GM12878 (cell line): ENCODE measurements around the gene SMOC2. TPM values are rescaled to one million over a fixed set of nuclear protein-coding genes. Genes with fewer than 3 reads are reported as not detected.

ENCODE experiments used
- ATAC-seq: fragments of 200-7000 bp; cut with Tn5 transposase; 3 replicates; pipeline ENCODE4 v1.9.1; 2020; ENCODE audit warnings: mild to moderate bottlenecking, moderate library complexity
- BruUV-seq: library from RNA; stranded (reverse); fragments of 400-500 nt; replicated peaks from 2 replicates; lab custom pipeline; 2021; lab: Mats Ljungman, UMichigan
- CTCF ChIA-PET: fragments of 300-600 bp; sonication (Branson Sonifier 250); formaldehyde crosslinking; extraction: SDS; loops from one replicate; lab custom pipeline; 2021; ENCODE audit warnings: inconsistent platforms; lab: Yijun Ruan, JAX
- POLR2A ChIA-PET: fragments of 350-600 bp; formaldehyde crosslinking; extraction: SDS; loops from one replicate; lab custom pipeline; 2021; ENCODE audit warnings: inconsistent platforms; lab: Charles Lee
- RAD21 ChIA-PET: fragments of 300-600 bp; sonication (Branson Sonifier 250); formaldehyde crosslinking; loops from one replicate; lab custom pipeline; 2023; ENCODE audit warnings: antibody characterized with exemption; ENCODE audit not compliant: unreplicated experiment; lab: Charles Lee
- SMC1A ChIA-PET: fragments of 300-600 bp; sonication (Branson Sonifier 250); formaldehyde crosslinking; loops from one replicate; lab custom pipeline; 2023; ENCODE audit not compliant: unreplicated experiment, uncharacterized antibody; lab: Charles Lee
- DNase-seq: peaks from one replicate; pipeline ENCODE4 v3.0.0-alpha.2; 2011; ENCODE audit warnings: low read depth, low spot score
- FAIRE-seq: peaks from 3 replicates; lab custom pipeline; 2011; peaks lifted over from hg19 to GRCh38; lab: Jason Lieb, UNC
- H2AFZ ChIP-seq: 2 replicates; pipeline ENCODE4 v1.6.0; 2011; ENCODE audit warnings: low read depth, low read length, control low read depth; ENCODE audit not compliant: control insufficient read depth
- H3K27ac ChIP-seq: 2 replicates; pipeline ENCODE4 v1.5.1; 2011; ENCODE audit warnings: control low read depth; ENCODE audit not compliant: control insufficient read depth, insufficient read depth
- H3K27me3 ChIP-seq, 2 experiments: replicated peaks in 1 of 2; 2 replicates each; pipeline versions ENCODE4 v1.6.0 to v1.6.1; 2011; ENCODE audit warnings: low read length in 1 of 2; ENCODE audit not compliant: control insufficient read depth in 2 of 2, insufficient read depth in 2 of 2
- H3K36me3 ChIP-seq, 2 experiments: 2 replicates each; pipeline ENCODE4 v1.5.1; 2011; ENCODE audit warnings: low read length in 1 of 2; ENCODE audit not compliant: control insufficient read depth in 2 of 2, insufficient read depth in 2 of 2
- H3K4me1 ChIP-seq: 2 replicates; pipeline ENCODE4 v1.6.1; 2011; ENCODE audit warnings: mild to moderate bottlenecking, low read length, moderate library complexity, mixed read lengths; ENCODE audit not compliant: control insufficient read depth, insufficient read depth
- H3K4me2 ChIP-seq: 2 replicates; pipeline ENCODE4 v1.6.0; 2011; ENCODE audit warnings: control low read depth; ENCODE audit not compliant: control insufficient read depth, insufficient read depth
- H3K4me3 ChIP-seq: fragments of 200-600 bp; sonication (generic); 2 replicates; pipeline ENCODE4 v1.5.1; 2016
- H3K79me2 ChIP-seq: 2 replicates; pipeline ENCODE4 v1.6.0; 2011; ENCODE audit warnings: low read length; ENCODE audit not compliant: control insufficient read depth, insufficient read depth
- H3K9ac ChIP-seq: 2 replicates; pipeline ENCODE4 v1.8.0; 2011; ENCODE audit warnings: low read length, control low read depth, mixed read lengths; ENCODE audit not compliant: control insufficient read depth, insufficient read depth
- H3K9me3 ChIP-seq: replicated peaks from 3 replicates; pipeline ENCODE4 v1.5.1; 2011; ENCODE audit warnings: mild to moderate bottlenecking, low read length; ENCODE audit not compliant: control insufficient read depth, insufficient read depth
- H4K20me1 ChIP-seq: 2 replicates; pipeline ENCODE4 v1.6.0; 2011; ENCODE audit not compliant: control insufficient read depth, insufficient read depth
- ATF7 ChIP-seq: fragments of 450-650 bp; IDR thresholded peaks from 2 replicates; pipeline ENCODE4 v1.6.1; 2016; ENCODE audit warnings: low read depth, mild to moderate bottlenecking
- ESRRA ChIP-seq: IDR thresholded peaks from 2 replicates; pipeline ENCODE4 v1.6.1; 2012; ENCODE audit warnings: mild to moderate bottlenecking, low read length, improper control_type of control experiment
- IRF4 ChIP-seq: IDR thresholded peaks from 2 replicates; pipeline ENCODE4 v1.6.1; 2011; ENCODE audit warnings: low read depth, low read length
- KDM1A ChIP-seq: fragments of 200-600 bp; sonication (generic); IDR thresholded peaks from 2 replicates; pipeline ENCODE4 v1.6.1; 2016; ENCODE audit warnings: borderline replicate concordance
- MTA3 ChIP-seq: IDR thresholded peaks from 2 replicates; pipeline ENCODE4 v1.6.1; 2012; ENCODE audit warnings: low read length, inconsistent platforms, borderline replicate concordance
- POLR2AphosphoS5 ChIP-seq: IDR thresholded peaks from 2 replicates; pipeline ENCODE4 v1.6.1; 2011; ENCODE audit warnings: mild to moderate bottlenecking, low read length, inconsistent platforms
- RBBP5 ChIP-seq: fragments of 200-600 bp; sonication (generic); conservative IDR thresholded peaks from 2 replicates; pipeline ENCODE4 v1.6.1; 2016
- SMC3 ChIP-seq: IDR thresholded peaks from 2 replicates; pipeline ENCODE4 v1.6.1; 2011; ENCODE audit warnings: low read length, improper control_type of control experiment, borderline replicate concordance
- SPI1 ChIP-seq: IDR thresholded peaks from 2 replicates; pipeline ENCODE4 v1.6.1; 2011; ENCODE audit warnings: low read depth, mild to moderate bottlenecking, low read length, moderate library complexity, borderline replicate concordance; ENCODE audit not compliant: insufficient read depth
- ZBED1 ChIP-seq: IDR thresholded peaks from 2 replicates; pipeline ENCODE4 v1.6.1; 2016; ENCODE audit warnings: borderline replicate concordance
- ZNF217 ChIP-seq: fragments of 450-650 bp; IDR thresholded peaks from 2 replicates; pipeline ENCODE4 v1.6.1; 2017; ENCODE audit warnings: antibody characterized with exemption, mild to moderate bottlenecking
- ZSCAN29 ChIP-seq: fragments of 450-650 bp; IDR thresholded peaks from 2 replicates; pipeline ENCODE4 v1.6.1; 2017; ENCODE audit warnings: mild to moderate bottlenecking, moderate library complexity
- WGBS: methylation state at CpG from one replicate; pipeline ENCODE4 v1.1.6; 2016; ENCODE audit warnings: low lambda C conversion rate; ENCODE audit not compliant: insufficient replicate concordance, insufficient coverage; ENCODE audit errors: missing lambda C conversion rate; 5-methylcytosine and 5-hydroxymethylcytosine counted together
- in situ Hi-C: fragments of 300-500 bp; cut with MboI; formaldehyde crosslinking; loops from 9 replicates; pipeline ENCODE4 v1.14.3; 2018; ENCODE audit warnings: mixed read lengths
- intact Hi-C: fragments of 100-400 bp; cut with micrococcal nuclease; formaldehyde crosslinking; loops from one replicate; pipeline ENCODE4 v1.14.2; 2022; ENCODE audit not compliant: unreplicated experiment
- polyA plus RNA-seq, 11 experiments: library from polyadenylated mRNA; depleted of rRNA in 4 of 11; unstranded in 6 of 11; stranded (reverse) in 5 of 11; fragments of >200 nt; fragmentation: Nextera tagmentation in 4 of 11; fragmentation: Illumina TruSeq in 1 of 11; extraction: Ambion mirVana in 4 of 11; extraction: Trizol in 1 of 11; gene quantifications; 1 replicate in 1 of 11; 2 replicates in 10 of 11; pipeline versions ENCODE4 v1.2.1 to v1.2.3, GENCODE V29; 2011 to 2016; ENCODE audit warnings: inconsistent platforms in 2 of 11, missing spikeins in 2 of 11, low read depth in 1 of 11
- total RNA-seq, 4 experiments: library from RNA; depleted of rRNA in 3 of 4; stranded (reverse); fragments of >200 nt in 3 of 4; fragmentation: Illumina TruSeq in 1 of 4; extraction: Trizol in 1 of 4; gene quantifications; 2 replicates each; pipeline versions ENCODE4 v1.2.1 to v1.2.3, GENCODE V29; 2013 to 2021
- TF ChIP-seq, protein P1 (sequence below): IDR thresholded peaks from 2 replicates; pipeline ENCODE4 v1.6.1; 2012; ENCODE audit warnings: low read length, inconsistent platforms
- TF ChIP-seq, protein P2 (sequence below): fragments of 450-650 bp; IDR thresholded peaks from 2 replicates; pipeline ENCODE4 v1.6.1; 2017; ENCODE audit warnings: mild to moderate bottlenecking, moderate library complexity

The SMOC2 gene
- total and polyA plus RNA-seq, 10 of the 15 experiments (the other 5 are each of a cell fraction or from before 2014, with no cell fraction given): 0.10 to 0.12 TPM; not detected in 8

DNA sequence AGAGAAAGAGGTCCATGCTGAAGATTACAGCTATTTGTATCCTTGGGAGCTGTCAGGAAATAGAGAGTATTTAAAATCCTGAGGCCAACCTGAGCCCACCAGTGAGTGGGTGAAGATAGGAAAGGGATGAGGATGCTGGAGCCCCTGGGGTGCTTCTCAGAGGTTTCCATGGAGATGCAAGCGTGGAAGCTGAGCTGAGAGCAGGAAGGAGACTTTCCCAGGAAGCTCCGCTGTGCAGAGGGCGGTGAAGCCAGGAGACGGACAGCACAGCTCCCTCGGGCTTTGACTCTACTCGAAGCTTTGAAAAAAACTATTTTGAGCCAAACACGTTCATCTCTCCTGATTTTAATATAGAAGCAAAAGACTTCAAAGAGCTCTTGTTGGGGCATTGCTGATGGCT is 222.1 kb downstream of the SMOC2 start (continued):
- TF ChIP-seq KDM1A: no peak
- TF ChIP-seq SPI1: no peak
- TF ChIP-seq ZBED1: no peak

DNA sequence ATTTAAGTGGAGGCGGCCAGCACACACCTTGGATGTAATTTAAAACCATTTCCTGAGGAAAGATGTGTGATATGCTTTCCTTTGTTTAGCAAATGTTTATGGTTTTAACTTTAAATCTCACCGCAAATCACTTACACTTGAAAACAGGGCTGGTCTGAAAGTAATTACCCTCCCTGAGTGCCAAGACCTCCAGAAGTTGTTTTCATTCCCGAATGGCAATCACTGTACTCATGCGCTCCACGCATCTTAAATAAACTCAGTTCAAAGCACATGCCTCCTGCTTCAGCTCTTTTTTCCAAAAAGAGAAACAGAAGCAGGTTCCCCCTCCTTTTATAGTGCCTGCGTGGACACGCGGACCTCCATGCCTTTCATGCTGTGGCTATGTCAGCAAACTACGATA is 224.0 kb downstream of the SMOC2 start:
- no peak for DNase-seq
- Histone ChIP-seq H3K4me2 (no peak overlapping the region), H2AFZ (no peak overlapping the region), H3K36me3 (no peaks in the 10 kb centered on the region), H3K4me3 (no peak overlapping the region), H3K4me1 (no peaks in the 10 kb centered on the region), H3K27me3 (no peaks in the 10 kb centered on the region), H3K9me3 (no peaks in the 10 kb centered on the region; the same call in 2 of the 3 replicates), H3K9ac (no peak overlapping the region), H4K20me1 (no peaks in the 10 kb centered on the region), H3K79me2 (no peaks in the 10 kb centered on the region), H3K27ac (no peak overlapping the region)
- FAIRE-seq: no peak
- BruUV-seq: no TSS peak
- ChIA-PET CTCF (no interaction called here), RAD21 (no interaction called here), POLR2A (no interaction called here), SMC1A (no interaction called here)
- no peak for ATAC-seq
- TF ChIP-seq IRF4: no peak
- in situ Hi-C loops: no loop called here
- WGBS: 55% methylated on average over 9 of the region's 9 CpGs
- intact Hi-C loops: no loop called here

DNA sequence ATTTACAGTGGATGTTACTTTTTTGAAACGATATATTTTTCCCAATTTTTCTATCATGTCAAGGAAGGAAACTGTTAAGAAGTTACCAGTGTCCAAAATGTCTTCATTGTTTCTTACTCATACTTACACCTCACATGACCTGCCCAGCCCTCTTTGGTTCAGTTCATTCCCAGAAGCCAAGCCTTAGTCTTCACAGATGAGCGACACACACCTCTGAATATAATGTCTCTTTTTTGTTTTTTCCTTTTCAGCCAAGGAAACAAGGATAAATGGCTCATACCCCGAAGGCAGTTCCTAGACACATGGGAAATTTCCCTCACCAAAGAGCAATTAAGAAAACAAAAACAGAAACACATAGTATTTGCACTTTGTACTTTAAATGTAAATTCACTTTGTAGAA is 225.2 kb downstream of the SMOC2 start:
- Histone ChIP-seq H3K36me3 (no peaks in the 10 kb centered on the region), H3K4me1 (no peaks in the 10 kb centered on the region), H3K4me2 (no peak overlapping the region), H3K27me3 (no peaks in the 10 kb centered on the region), H3K9ac (no peak overlapping the region), H4K20me1 (no peaks in the 10 kb centered on the region), H3K9me3 (no peaks in the 10 kb centered on the region), H3K79me2 (no peaks in the 10 kb centered on the region), H2AFZ (no peak overlapping the region), H3K4me3 (no peak overlapping the region), H3K27ac (no peak overlapping the region)
- DNase-seq (no peak), ATAC-seq (no peak), FAIRE-seq (no peak)
- ChIA-PET SMC1A (no interaction called here), RAD21 (no interaction called here), CTCF (no interaction called here), POLR2A (no interaction called here)
- BruUV-seq: no TSS peak
- intact Hi-C loops: no loop called here
- WGBS: 31% methylated on average over 3 of the region's 3 CpGs
- in situ Hi-C loops: no loop called here
- TF ChIP-seq MTA3: no peak
- no peak for TF ChIP-seq ZSCAN29
- TF ChIP-seq POLR2AphosphoS5: no peak
- TF ChIP-seq, protein P1, sequence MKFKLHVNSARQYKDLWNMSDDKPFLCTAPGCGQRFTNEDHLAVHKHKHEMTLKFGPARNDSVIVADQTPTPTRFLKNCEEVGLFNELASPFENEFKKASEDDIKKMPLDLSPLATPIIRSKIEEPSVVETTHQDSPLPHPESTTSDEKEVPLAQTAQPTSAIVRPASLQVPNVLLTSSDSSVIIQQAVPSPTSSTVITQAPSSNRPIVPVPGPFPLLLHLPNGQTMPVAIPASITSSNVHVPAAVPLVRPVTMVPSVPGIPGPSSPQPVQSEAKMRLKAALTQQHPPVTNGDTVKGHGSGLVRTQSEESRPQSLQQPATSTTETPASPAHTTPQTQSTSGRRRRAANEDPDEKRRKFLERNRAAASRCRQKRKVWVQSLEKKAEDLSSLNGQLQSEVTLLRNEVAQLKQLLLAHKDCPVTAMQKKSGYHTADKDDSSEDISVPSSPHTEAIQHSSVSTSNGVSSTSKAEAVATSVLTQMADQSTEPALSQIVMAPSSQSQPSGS: no peak
- TF ChIP-seq, protein P2, sequence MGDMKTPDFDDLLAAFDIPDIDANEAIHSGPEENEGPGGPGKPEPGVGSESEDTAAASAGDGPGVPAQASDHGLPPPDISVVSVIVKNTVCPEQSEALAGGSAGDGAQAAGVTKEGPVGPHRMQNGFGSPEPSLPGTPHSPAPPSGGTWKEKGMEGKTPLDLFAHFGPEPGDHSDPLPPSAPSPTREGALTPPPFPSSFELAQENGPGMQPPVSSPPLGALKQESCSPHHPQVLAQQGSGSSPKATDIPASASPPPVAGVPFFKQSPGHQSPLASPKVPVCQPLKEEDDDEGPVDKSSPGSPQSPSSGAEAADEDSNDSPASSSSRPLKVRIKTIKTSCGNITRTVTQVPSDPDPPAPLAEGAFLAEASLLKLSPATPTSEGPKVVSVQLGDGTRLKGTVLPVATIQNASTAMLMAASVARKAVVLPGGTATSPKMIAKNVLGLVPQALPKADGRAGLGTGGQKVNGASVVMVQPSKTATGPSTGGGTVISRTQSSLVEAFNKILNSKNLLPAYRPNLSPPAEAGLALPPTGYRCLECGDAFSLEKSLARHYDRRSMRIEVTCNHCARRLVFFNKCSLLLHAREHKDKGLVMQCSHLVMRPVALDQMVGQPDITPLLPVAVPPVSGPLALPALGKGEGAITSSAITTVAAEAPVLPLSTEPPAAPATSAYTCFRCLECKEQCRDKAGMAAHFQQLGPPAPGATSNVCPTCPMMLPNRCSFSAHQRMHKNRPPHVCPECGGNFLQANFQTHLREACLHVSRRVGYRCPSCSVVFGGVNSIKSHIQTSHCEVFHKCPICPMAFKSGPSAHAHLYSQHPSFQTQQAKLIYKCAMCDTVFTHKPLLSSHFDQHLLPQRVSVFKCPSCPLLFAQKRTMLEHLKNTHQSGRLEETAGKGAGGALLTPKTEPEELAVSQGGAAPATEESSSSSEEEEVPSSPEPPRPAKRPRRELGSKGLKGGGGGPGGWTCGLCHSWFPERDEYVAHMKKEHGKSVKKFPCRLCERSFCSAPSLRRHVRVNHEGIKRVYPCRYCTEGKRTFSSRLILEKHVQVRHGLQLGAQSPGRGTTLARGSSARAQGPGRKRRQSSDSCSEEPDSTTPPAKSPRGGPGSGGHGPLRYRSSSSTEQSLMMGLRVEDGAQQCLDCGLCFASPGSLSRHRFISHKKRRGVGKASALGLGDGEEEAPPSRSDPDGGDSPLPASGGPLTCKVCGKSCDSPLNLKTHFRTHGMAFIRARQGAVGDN: no peak
- TF ChIP-seq RBBP5: no peak
- no peak for TF ChIP-seq ATF7
- no peak for TF ChIP-seq ZNF217
- TF ChIP-seq ESRRA: no peak
- TF ChIP-seq SMC3: no peak
